ENCODE results near the gene CARMIL1.

- TF ChIP-seq CTCF (IDR thresholded peaks at IDR 0.05) (no peak), POLR2A (IDR thresholded peaks at IDR 0.05) (no peak)
Observed at GRCh38 chr6:25384234-25384633, 105.1 kb downstream of the CARMIL1 start.
